ENCODE measurements around the gene NPTX2.

NPTX2 gene

DNA sequence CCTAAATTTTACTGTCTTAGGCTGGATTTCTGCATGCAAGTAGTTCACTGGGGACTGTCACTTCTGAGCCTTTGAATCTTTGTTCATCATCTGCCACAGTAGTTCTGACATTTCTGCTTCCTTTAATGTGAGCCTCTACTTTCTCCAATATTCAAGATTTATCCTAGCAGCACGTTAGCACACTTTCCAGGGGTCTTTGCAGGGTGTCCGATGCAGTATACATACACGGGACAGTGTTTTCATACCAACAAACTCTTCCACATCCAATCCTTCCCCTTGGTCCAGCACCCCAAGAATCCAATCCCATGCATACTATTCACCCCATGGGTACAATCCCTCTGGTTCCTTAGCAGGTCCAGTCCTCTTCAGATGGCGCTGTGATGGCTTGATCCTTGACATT, 22.7 kb upstream of the NPTX2 start:
- TF ChIP-seq, protein P1, sequence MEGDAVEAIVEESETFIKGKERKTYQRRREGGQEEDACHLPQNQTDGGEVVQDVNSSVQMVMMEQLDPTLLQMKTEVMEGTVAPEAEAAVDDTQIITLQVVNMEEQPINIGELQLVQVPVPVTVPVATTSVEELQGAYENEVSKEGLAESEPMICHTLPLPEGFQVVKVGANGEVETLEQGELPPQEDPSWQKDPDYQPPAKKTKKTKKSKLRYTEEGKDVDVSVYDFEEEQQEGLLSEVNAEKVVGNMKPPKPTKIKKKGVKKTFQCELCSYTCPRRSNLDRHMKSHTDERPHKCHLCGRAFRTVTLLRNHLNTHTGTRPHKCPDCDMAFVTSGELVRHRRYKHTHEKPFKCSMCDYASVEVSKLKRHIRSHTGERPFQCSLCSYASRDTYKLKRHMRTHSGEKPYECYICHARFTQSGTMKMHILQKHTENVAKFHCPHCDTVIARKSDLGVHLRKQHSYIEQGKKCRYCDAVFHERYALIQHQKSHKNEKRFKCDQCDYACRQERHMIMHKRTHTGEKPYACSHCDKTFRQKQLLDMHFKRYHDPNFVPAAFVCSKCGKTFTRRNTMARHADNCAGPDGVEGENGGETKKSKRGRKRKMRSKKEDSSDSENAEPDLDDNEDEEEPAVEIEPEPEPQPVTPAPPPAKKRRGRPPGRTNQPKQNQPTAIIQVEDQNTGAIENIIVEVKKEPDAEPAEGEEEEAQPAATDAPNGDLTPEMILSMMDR (IDR thresholded peaks at IDR 0.05), result no peak
- Histone ChIP-seq H3K4me3 (no peak overlapping the region), H3K27ac (no peak overlapping the region), H3K27me3 (peaks cover 0 to 14% of the 10 kb centered on the region in 2 donors), H3K9me3 (no peaks in the 10 kb centered on the region), H3K4me1 (no peaks in the 10 kb centered on the region), H3K36me3 (no peaks in the 10 kb centered on the region)
- no peak for DNase-seq
- intact Hi-C loops (cut with DNase I; ENCODE audit: low total_unique reads), result no loop called here

DNA sequence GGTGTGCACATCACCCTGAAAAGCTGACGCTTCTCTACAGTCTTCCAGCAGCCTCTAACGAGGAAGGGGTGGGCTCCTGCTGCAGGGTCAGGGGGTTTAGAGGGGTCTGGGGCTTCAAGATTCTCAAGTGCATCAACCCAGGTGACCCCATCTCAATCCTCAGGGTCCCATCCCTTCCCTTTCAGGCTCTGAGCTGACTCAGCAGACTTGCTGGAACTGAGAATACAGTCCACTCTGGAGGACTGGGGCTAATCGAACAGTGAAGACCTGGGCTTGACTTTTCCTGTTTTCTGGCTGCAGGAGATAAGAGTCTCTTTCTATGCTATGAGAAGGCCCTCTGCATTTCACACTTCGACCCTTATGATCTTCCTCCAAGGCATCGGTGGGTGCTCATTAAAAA, 22.3 kb upstream of the NPTX2 start:
- no peaks in the 10 kb centered on the region for H3K4me1 ChIP-seq
- intact Hi-C loops (cut with DNase I; ENCODE audit: low total_unique reads), result no loop called here
- no peak overlapping the region for H3K4me3 ChIP-seq
- no peak for DNase-seq
- TF ChIP-seq, protein P1 (IDR thresholded peaks at IDR 0.05), result no peak
- peaks cover 0 to 17% of the 10 kb centered on the region in 2 donors for H3K27me3 ChIP-seq
- no peaks in the 10 kb centered on the region for H3K36me3 ChIP-seq
- no peak overlapping the region for H3K27ac ChIP-seq
- H3K9me3 ChIP-seq, result no peaks in the 10 kb centered on the region

DNA sequence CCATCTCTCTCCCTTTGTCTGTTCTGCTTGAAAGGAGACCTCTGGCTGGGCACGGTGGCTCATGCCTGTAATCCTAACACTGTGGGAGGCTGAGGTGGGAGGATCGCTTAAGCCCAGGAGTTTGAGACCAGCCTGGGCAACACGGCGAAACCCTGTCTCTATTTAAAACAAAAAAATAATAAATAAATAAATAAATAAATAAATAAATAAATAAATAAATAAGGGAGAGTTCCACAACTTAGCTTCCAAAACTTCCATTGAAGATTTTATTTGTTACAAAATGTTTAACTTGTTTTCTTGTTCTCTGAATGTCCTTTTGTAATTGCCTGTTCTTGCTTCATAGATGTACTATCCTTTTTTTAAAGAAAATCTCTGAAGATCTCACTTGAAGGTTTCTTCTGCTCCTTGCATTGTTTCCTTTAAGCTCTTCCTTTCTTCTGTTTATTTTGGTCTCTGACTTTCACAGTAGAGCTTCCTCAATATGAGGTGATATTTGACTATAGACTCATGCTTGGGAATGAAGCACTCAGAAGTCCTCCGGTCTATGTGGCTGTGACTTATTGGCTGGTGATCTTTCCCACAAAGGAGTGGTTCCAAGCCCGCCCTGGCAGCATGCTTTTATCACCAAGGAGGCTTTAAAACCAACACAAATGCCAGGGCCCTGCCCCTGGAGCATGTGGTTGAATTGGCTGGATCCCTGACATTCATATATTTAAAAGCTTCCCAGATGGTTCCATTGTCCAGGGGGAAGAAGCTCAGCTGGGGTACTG, 18.1 kb upstream of the NPTX2 start:
- H3K4me3 ChIP-seq, result no peak overlapping the region
- no peak for DNase-seq
- H3K9me3 ChIP-seq, result no peaks in the 10 kb centered on the region
- no peak overlapping the region for H3K27ac ChIP-seq
- intact Hi-C loops (cut with DNase I; ENCODE audit: low total_unique reads), result no loop called here
- peaks cover 0 to 13% of the 10 kb centered on the region in 2 donors for H3K27me3 ChIP-seq
- no peaks in the 10 kb centered on the region for H3K4me1 ChIP-seq
- H3K36me3 ChIP-seq, result no peaks in the 10 kb centered on the region
- TF ChIP-seq, protein P1 (IDR thresholded peaks at IDR 0.05), result no peak

DNA sequence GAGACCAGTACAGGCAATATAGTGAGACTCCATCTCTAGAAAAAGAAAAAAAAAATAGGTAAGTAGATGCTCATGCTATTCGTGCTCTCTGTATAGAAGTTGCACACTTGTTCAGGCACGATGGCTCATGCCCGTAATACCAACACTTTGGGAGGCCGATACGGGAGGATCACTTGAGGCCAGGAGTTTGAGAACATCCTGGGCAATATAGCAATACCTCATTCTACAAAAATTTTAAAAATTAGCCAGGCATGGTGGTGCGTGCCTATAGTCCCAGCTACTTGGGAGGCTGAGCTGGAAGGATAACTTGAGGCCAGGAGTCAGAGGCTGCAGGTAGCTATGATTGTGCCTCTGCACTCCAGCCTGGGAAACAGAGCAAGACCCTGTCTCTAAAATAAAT, 17.2 kb upstream of the NPTX2 start:
- no peak for DNase-seq
- TF ChIP-seq, protein P1 (IDR thresholded peaks at IDR 0.05), result no peak
- Histone ChIP-seq H3K4me3 (no peak overlapping the region), H3K9me3 (no peaks in the 10 kb centered on the region), H3K27me3 (peaks cover 0 to 13% of the 10 kb centered on the region in 2 donors), H3K4me1 (no peaks in the 10 kb centered on the region), H3K27ac (no peak overlapping the region), H3K36me3 (no peaks in the 10 kb centered on the region)
- intact Hi-C loops (cut with DNase I; ENCODE audit: low total_unique reads), result no loop called here

DNA sequence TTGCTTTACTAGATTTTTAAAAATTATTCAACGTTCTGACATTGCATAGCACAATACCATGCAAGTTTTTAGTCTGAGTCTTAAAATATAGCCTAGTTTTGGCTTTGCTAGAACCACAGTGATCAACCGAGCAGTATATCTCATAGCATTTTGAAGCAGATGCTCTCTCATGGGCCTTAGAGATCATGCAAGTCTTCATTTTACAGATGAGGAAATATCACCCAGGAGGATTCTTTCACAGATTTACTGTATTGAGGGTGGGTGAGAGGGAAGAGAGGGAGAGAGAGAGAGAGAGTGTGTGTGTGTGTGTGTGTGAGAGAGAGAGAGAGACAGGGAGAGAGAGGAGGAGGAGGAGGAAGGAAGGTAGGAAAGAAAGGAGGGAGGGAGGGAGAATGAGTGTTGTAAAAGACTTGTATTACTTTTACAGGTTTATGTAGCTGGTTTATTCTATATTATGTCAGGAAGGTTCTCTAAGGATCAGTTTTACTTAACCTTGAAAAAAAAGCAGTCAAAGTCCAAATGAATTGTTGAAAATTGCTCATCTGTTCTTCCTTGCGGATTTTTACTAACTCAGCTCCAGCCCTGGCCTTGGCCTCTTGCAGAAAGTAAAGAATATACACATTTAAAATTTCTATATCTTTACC, 14.2 kb upstream of the NPTX2 start:
- no peak for DNase-seq
- Histone ChIP-seq H3K4me3 (no peak overlapping the region), H3K27me3 (peaks cover 0 to 4% of the 10 kb centered on the region in 2 donors), H3K27ac (no peak overlapping the region), H3K9me3 (no peaks in the 10 kb centered on the region), H3K4me1 (no peaks in the 10 kb centered on the region), H3K36me3 (no peaks in the 10 kb centered on the region)
- intact Hi-C loops (cut with DNase I; ENCODE audit: low total_unique reads), result no loop called here
- TF ChIP-seq, protein P1 (IDR thresholded peaks at IDR 0.05), result no peak

All from tibial artery (tissue), 4 donors.